Pancreas (tissue), 10 donors: Measurements from ENCODE around the gene MUC21. TPM values are rescaled to one million over a fixed set of nuclear protein-coding genes. Genes with fewer than 3 reads are reported as not detected.
A peak's percentile ranks its signal among the peaks of the same experiment; 100 is the strongest.
"Not testable (repeated sequence)": the region's sequence is repeated elsewhere in the genome, so short reads cannot be mapped to it uniquely, and the experiment has no call there.

Experiments
- ATAC-seq, 4 donors: fragments of 200-7000 bp; cut with Tn5 transposase; one replicate each; pipeline versions ENCODE4 v1.8.0 to v1.9.1; 2020; ENCODE audit warnings: mild to moderate bottlenecking in 4 of 4, moderate library complexity in 4 of 4
- DNase-seq, 6 donors: peaks; one replicate each; pipeline ENCODE4 v3.0.0-alpha.2; 2020
- FAIRE-seq: peaks from 2 replicates; lab custom pipeline; 2012; peaks lifted over from hg19 to GRCh38; lab: Jason Lieb, UNC
- H3K27ac ChIP-seq, 4 donors: fragments of 200-600 bp; sonication (generic); 1 replicate in 3 of 4; 2 replicates in 1 of 4; pipeline versions ENCODE4 v1.5.0 to v1.8.0; 2020
- H3K27me3 ChIP-seq, 4 donors: fragments of 200-600 bp; one replicate each; pipeline ENCODE4 v1.8.0; 2021
- H3K36me3 ChIP-seq, 3 donors: fragments of 200-600 bp; sonication (generic) in 1 of 3; one replicate each; pipeline versions ENCODE4 v1.5.0 to v1.8.0; 2020 to 2021
- H3K4me1 ChIP-seq, 3 donors: fragments of 200-600 bp; one replicate each; pipeline ENCODE4 v1.8.0; 2021
- H3K4me3 ChIP-seq, 4 donors: fragments of 200-600 bp; sonication (generic) in 2 of 4; one replicate each; pipeline versions ENCODE4 v1.5.0 to v1.8.0; 2020 to 2021
- H3K9me3 ChIP-seq, 4 donors: fragments of 200-600 bp; one replicate each; pipeline ENCODE4 v1.8.0; 2021
- CTCF ChIP-seq, 4 donors: fragments of 200-600 bp; sonication (generic) in 3 of 4; IDR thresholded peaks; one replicate each; pipeline versions ENCODE4 v1.5.0 to v1.8.0; 2021; ENCODE audit warnings: antibody characterized with exemption in 4 of 4
- WGBS, 2 donors: extraction: QIAGEN DNeasy Blood & Tissue Kit; methylation state at CpG; one replicate each; pipeline ENCODE4 v1.1.7; 2013; 5-methylcytosine and 5-hydroxymethylcytosine counted together
- intact Hi-C, 3 donors: fragments of 100-400 bp; cut with DNase I; formaldehyde crosslinking; loops; one replicate each; pipeline versions ENCODE4 v1.11.1 to v1.14.2; 2022
- polyA plus RNA-seq, 2 donors: library from polyadenylated mRNA; stranded (reverse); fragments of 200-250 nt; gene quantifications; one replicate each; pipeline ENCODE4 v1.2.3, GENCODE V29; 2013
- total RNA-seq, 6 donors: library from RNA; stranded (reverse); fragmentation: NEBNext Ultra II Directional in 4 of 6; extraction: Animal tissue kit (Norgen Biotek cat#: 25700) in 4 of 6; gene quantifications; one replicate each; pipeline versions ENCODE4 v1.2.1 to v1.2.4, GENCODE V29; 2021 to 2023
- donor health status: healthy with polysubstance abuse.
- donor health status: DM: no; HTN: no; CAD: no; lungs with moderate emphysema.
- donor health status: DM: no; HTN: no; CAD: no.
- donor health status: control.
- donor health status: control.
- donor health status: Bipolar disorder and iron deficiency.
- donor health status: DM: yes; HTN: yes; CAD: no.
- donor health status: DM: no; HTN: no; CAD: no.
- donor health status: DM: no; HTN: no; CAD: no.
- donor health status: DM: yes; HTN: yes; CAD: no.

Gene MUC21
- total and polyA plus RNA-seq, 8 donors, result 0.07 to 0.23 TPM; not detected in 6

GRCh38 chr6:31010393-31011060, 27.0 kb downstream of the MUC21 start, which contains the start of gene MUC22:
TSS of gene MUC22 (plus strand) at chr6:31010474. CDS start at chr6:31010707, 233 bp downstream.
- 82 to 91% methylated on average over 4 of the region's 4 CpGs for WGBS, 2 donors
- Histone ChIP-seq H3K9me3 (no peaks in the 10 kb centered on the region), H3K27ac (no peak within 1 kb of the TSS), H3K4me3 (no peak within 1 kb of the TSS), H3K27me3 (no peaks in the 10 kb centered on the region), H3K4me1 (no peaks in the 10 kb centered on the region), H3K36me3 (no peaks in the 10 kb centered on the region)
- ATAC-seq (no peak), DNase-seq (no peak), FAIRE-seq (no peak)
- intact Hi-C loops, result no loop called here
- no peak for TF ChIP-seq CTCF (IDR thresholded peaks at IDR 0.05)

GRCh38 chr6:31011153-31011552, 27.6 kb downstream of the MUC21 start:
- H3K27me3 ChIP-seq, result no peaks in the 10 kb centered on the region
- ATAC-seq (no peak), FAIRE-seq (no peak), DNase-seq (no peak)
- intact Hi-C loops, result no loop called here
- H3K27ac ChIP-seq, result no peak overlapping the region
- H3K4me3 ChIP-seq, result no peak overlapping the region
- H3K36me3 ChIP-seq, result no peaks in the 10 kb centered on the region
- H3K4me1 ChIP-seq, result no peaks in the 10 kb centered on the region
- no peaks in the 10 kb centered on the region for H3K9me3 ChIP-seq
- TF ChIP-seq CTCF (IDR thresholded peaks at IDR 0.05), result no peak
- WGBS, 2 donors, result 48 to 62% methylated on average over 6 of the region's 6 CpGs

GRCh38 chr6:31016659-31017299, 33.3 kb downstream of the MUC21 start:
- Histone ChIP-seq H3K36me3 (no peaks in the 10 kb centered on the region), H3K27ac (no peak overlapping the region), H3K9me3 (no peaks in the 10 kb centered on the region), H3K4me3 (no peak overlapping the region), H3K4me1 (no peaks in the 10 kb centered on the region), H3K27me3 (no peaks in the 10 kb centered on the region)
- WGBS, 2 donors, result 86 to 88% methylated on average over 29 to 36 of the region's 36 CpGs
- intact Hi-C loops, result no loop called here
- no peak for TF ChIP-seq CTCF (IDR thresholded peaks at IDR 0.05)
- ATAC-seq (no peak), FAIRE-seq (no peak), DNase-seq (peak in 1 of 6 donors; percentile 58)

- intact Hi-C loops, ATAC-seq: not testable (repeated sequence)
- 73 to 76% methylated on average over 3 of the region's 3 CpGs for WGBS, 2 donors
Observed at GRCh38 chr6:31017436-31017835, 33.9 kb downstream of the MUC21 start.

GRCh38 chr6:31020057-31020456, 36.5 kb downstream of the MUC21 start:
- Histone ChIP-seq H3K4me1 (no peaks in the 10 kb centered on the region), H3K9me3 (no peaks in the 10 kb centered on the region), H3K4me3 (no peak overlapping the region), H3K27me3 (no peaks in the 10 kb centered on the region), H3K36me3 (no peaks in the 10 kb centered on the region), H3K27ac (no peak overlapping the region)
- TF ChIP-seq CTCF (IDR thresholded peaks at IDR 0.05), result no peak
- FAIRE-seq, result no peak
- intact Hi-C loops, result no loop called here
- WGBS, 2 donors, result 82 to 84% methylated on average over 2 of the region's 2 CpGs
- no peak for ATAC-seq
- no peak for DNase-seq

More at GRCh38 chr6:31017436-31017835, 33.9 kb downstream of the MUC21 start:
- H3K36me3 ChIP-seq, H3K4me3 ChIP-seq, H3K27ac ChIP-seq, H3K4me1 ChIP-seq, H3K27me3 ChIP-seq, H3K9me3 ChIP-seq, DNase-seq, FAIRE-seq: not testable (repeated sequence)

- intact Hi-C loops, H3K27ac ChIP-seq, ATAC-seq, H3K4me3 ChIP-seq, H3K4me1 ChIP-seq, FAIRE-seq, H3K36me3 ChIP-seq, H3K9me3 ChIP-seq, H3K27me3 ChIP-seq: not testable (repeated sequence)
- 93 to 96% methylated on average over 21 to 36 of the region's 36 CpGs for WGBS, 2 donors
- DNase-seq, result peak in 1 of 6 donors; percentile 45
Observed at GRCh38 chr6:31020631-31021255, 37.2 kb downstream of the MUC21 start.

- H3K4me1 ChIP-seq, FAIRE-seq: not testable (repeated sequence)
- WGBS, 2 donors, result 71 to 86% methylated on average over 14 to 15 of the region's 15 CpGs
Observed at GRCh38 chr6:31021705-31022531, 38.4 kb downstream of the MUC21 start.

More at GRCh38 chr6:31021705-31022531, 38.4 kb downstream of the MUC21 start:
- ATAC-seq, H3K36me3 ChIP-seq, H3K4me3 ChIP-seq, H3K27ac ChIP-seq, DNase-seq, intact Hi-C loops, H3K9me3 ChIP-seq, H3K27me3 ChIP-seq: not testable (repeated sequence)
